ENCODE measurements around the gene NIN. TPM values are rescaled to one million over a fixed set of nuclear protein-coding genes. Genes with fewer than 3 reads are reported as not detected.

Gene NIN
- total and polyA plus RNA-seq, 7 experiments from 2014 or later: 51.1 to 149 (median 106) TPM

- intact Hi-C loops (cut with micrococcal nuclease): no loop called here
- H3K27me3 Mint-ChIP-seq: no peaks in the 10 kb centered on the region
- no peaks in the 10 kb centered on the region for H3K27me3 ChIP-seq (ENCODE audit: control insufficient read depth in 2 of 2, insufficient read depth in 2 of 2, low read length in 2 of 2)
- H3K4me3 Mint-ChIP-seq: peak overlapping the region in 1 of 10 donors; percentile 3
- no peaks in the 10 kb centered on the region for H3K9me3 ChIP-seq (ENCODE audit: control insufficient read depth in 2 of 3, low read length in 3 of 3)
- peak; percentile 32 for ATAC-seq
- peak in 1 of 9 donors; percentile 37 for DNase-seq
- peaks cover 0 to 40% (median 4%) of the 10 kb centered on the region in 7 donors for H3K4me1 Mint-ChIP-seq
- no peak overlapping the region for H3K4me3 ChIP-seq (ENCODE audit: low read length)
- CTCF ChIA-PET: interaction anchor here (0.6 to 1.0 kb wide), 3 partner anchors 122 to 644 kb away, joined by 3 to 4 read pairs (median 3); no protein-coding TSS in a partner anchor
- H3K36me3 ChIP-seq (ENCODE audit: control insufficient read depth in 2 of 3, insufficient read depth in 3 of 3, low read length in 3 of 3): peaks cover 28 to 83% (median 37%) of the 10 kb centered on the region in 3 experiments
- POLR2A ChIA-PET: interaction anchor here (0.6 kb wide), 2 partner anchors 19 to 168 kb away, joined by 3 to 7 read pairs; no protein-coding TSS in a partner anchor
- H3K36me3 Mint-ChIP-seq: peaks cover 9 to 65% (median 38%) of the 10 kb centered on the region in 5 donors
- H3K27ac Mint-ChIP-seq: peak overlapping the region in 5 of 9 donors; percentile 25 to 70 (median 57)
- peaks cover 0 to 6% of the 10 kb centered on the region in 2 donors for H3K4me1 ChIP-seq (ENCODE audit: control insufficient read depth in 2 of 2, insufficient read depth in 2 of 2, low read length in 2 of 2)
- H3K9me3 Mint-ChIP-seq: no peaks in the 10 kb centered on the region
- no peak overlapping the region for H3K27ac ChIP-seq (ENCODE audit: low read depth, low read length)
Measured at GRCh38 chr14:50736932-50737419, 94.0 kb downstream of the NIN start.

- peaks cover 11 to 70% (median 48%) of the 10 kb centered on the region in 5 donors for H3K36me3 Mint-ChIP-seq
Measured at GRCh38 chr14:50734950-50735695, 95.8 kb downstream of the NIN start.

GRCh38 chr14:50733494-50733893, 97.5 kb downstream of the NIN start:
- Mint-ChIP-seq H3K4me1 (peaks cover 0 to 14% (median 1%) of the 10 kb centered on the region in 7 donors), H3K36me3 (peaks cover 18 to 80% (median 58%) of the 10 kb centered on the region in 5 donors), H3K27ac (no peak overlapping the region), H3K4me3 (no peak overlapping the region), H3K9me3 (peaks cover 0 to 19% (median 4%) of the 10 kb centered on the region in 11 donors), H3K27me3 (no peaks in the 10 kb centered on the region)
- no peak for DNase-seq
- Histone ChIP-seq H3K36me3 (ENCODE audit: control insufficient read depth in 2 of 3, insufficient read depth in 3 of 3, low read length in 3 of 3) (peaks cover 36 to 91% (median 51%) of the 10 kb centered on the region in 3 experiments), H3K27me3 (ENCODE audit: control insufficient read depth in 2 of 2, insufficient read depth in 2 of 2, low read length in 2 of 2) (no peaks in the 10 kb centered on the region), H3K9me3 (ENCODE audit: control insufficient read depth in 2 of 3, low read length in 3 of 3) (no peaks in the 10 kb centered on the region), H3K4me3 (ENCODE audit: low read length) (no peak overlapping the region), H3K4me1 (ENCODE audit: control insufficient read depth in 2 of 2, insufficient read depth in 2 of 2, low read length in 2 of 2) (no peaks in the 10 kb centered on the region), H3K27ac (ENCODE audit: low read depth, low read length) (no peak overlapping the region)
- no peak for ATAC-seq
- ChIA-PET POLR2A (interaction anchor here (0.6 kb wide), 2 partner anchors 1031 to 1100 kb away, joined by 3 read pairs; no protein-coding TSS in a partner anchor), CTCF (interaction anchor here (0.8 kb wide), 1 partner anchor 8 kb away, joined by 7 read pairs; no protein-coding TSS in a partner anchor)
- intact Hi-C loops (cut with micrococcal nuclease): no loop called here

More at GRCh38 chr14:50734950-50735695, 95.8 kb downstream of the NIN start:
- H3K27me3 ChIP-seq (ENCODE audit: control insufficient read depth in 2 of 2, insufficient read depth in 2 of 2, low read length in 2 of 2): no peaks in the 10 kb centered on the region
- no peak overlapping the region for H3K4me3 Mint-ChIP-seq
- no peaks in the 10 kb centered on the region for H3K9me3 ChIP-seq (ENCODE audit: control insufficient read depth in 2 of 3, low read length in 3 of 3)
- POLR2A ChIA-PET: interaction anchor here (0.7 kb wide), 1 partner anchor 516 kb away, joined by 5 read pairs; no protein-coding TSS in a partner anchor
- CTCF ChIA-PET: interaction anchor here (0.7 kb wide), 1 partner anchor 26 kb away, joined by 3 read pairs; no protein-coding TSS in a partner anchor
- H3K9me3 Mint-ChIP-seq: peaks cover 0 to 10% (median 2%) of the 10 kb centered on the region in 11 donors
- H3K4me1 ChIP-seq (ENCODE audit: control insufficient read depth in 2 of 2, insufficient read depth in 2 of 2, low read length in 2 of 2): peaks cover 0 to 6% of the 10 kb centered on the region in 2 donors
- no peak overlapping the region for H3K27ac ChIP-seq (ENCODE audit: low read depth, low read length)
- ATAC-seq (no peak), DNase-seq (no peak)
- H3K27me3 Mint-ChIP-seq: no peaks in the 10 kb centered on the region
- H3K36me3 ChIP-seq (ENCODE audit: control insufficient read depth in 2 of 3, insufficient read depth in 3 of 3, low read length in 3 of 3): peaks cover 32 to 86% (median 44%) of the 10 kb centered on the region in 3 experiments
- no peak overlapping the region for H3K4me3 ChIP-seq (ENCODE audit: low read length)
- H3K4me1 Mint-ChIP-seq: peaks cover 0 to 24% (median 0%) of the 10 kb centered on the region in 7 donors
- intact Hi-C loops (cut with micrococcal nuclease): no loop called here
- peak overlapping the region in 4 of 9 donors; percentile 28 to 43 (median 34) for H3K27ac Mint-ChIP-seq

- Mint-ChIP-seq H3K27ac (peak overlapping the region in 1 of 9 donors; percentile 11), H3K4me1 (peaks cover 11 to 39% (median 29%) of the 10 kb centered on the region in 7 donors), H3K9me3 (peaks cover 0 to 19% (median 4%) of the 10 kb centered on the region in 11 donors), H3K36me3 (peaks cover 37 to 84% (median 76%) of the 10 kb centered on the region in 5 donors), H3K4me3 (no peak overlapping the region), H3K27me3 (no peaks in the 10 kb centered on the region)
- peaks cover 10 to 19% of the 10 kb centered on the region in 2 donors for H3K4me1 ChIP-seq (ENCODE audit: control insufficient read depth in 2 of 2, insufficient read depth in 2 of 2, low read length in 2 of 2)
- no peaks in the 10 kb centered on the region for H3K27me3 ChIP-seq (ENCODE audit: control insufficient read depth in 2 of 2, insufficient read depth in 2 of 2, low read length in 2 of 2)
- H3K27ac ChIP-seq (ENCODE audit: low read depth, low read length): no peak overlapping the region
- ChIA-PET CTCF (interaction anchor here (0.8 kb wide), 1 partner anchor 14 kb away, joined by 3 read pairs; no protein-coding TSS in a partner anchor), POLR2A (no interaction called here)
- no peak overlapping the region for H3K4me3 ChIP-seq (ENCODE audit: low read length)
- intact Hi-C loops (cut with micrococcal nuclease): loop anchor here in 1 of 2 donors (5.0 kb wide), 2 partner anchors 48 to 62 kb away; partner anchors contain the start of gene SAV1
- no peaks in the 10 kb centered on the region for H3K9me3 ChIP-seq (ENCODE audit: control insufficient read depth in 2 of 3, low read length in 3 of 3)
- ATAC-seq: no peak
- H3K36me3 ChIP-seq (ENCODE audit: control insufficient read depth in 2 of 3, insufficient read depth in 3 of 3, low read length in 3 of 3): peaks cover 28 to 86% (median 49%) of the 10 kb centered on the region in 3 experiments
- DNase-seq: no peak
Measured at GRCh38 chr14:50728836-50729235, 102.1 kb downstream of the NIN start.

- Histone ChIP-seq H3K4me3 (ENCODE audit: low read length) (no peak overlapping the region), H3K9me3 (ENCODE audit: control insufficient read depth in 2 of 3, low read length in 3 of 3) (no peaks in the 10 kb centered on the region), H3K36me3 (ENCODE audit: control insufficient read depth in 2 of 3, insufficient read depth in 3 of 3, low read length in 3 of 3) (peaks cover 35 to 90% (median 59%) of the 10 kb centered on the region in 3 experiments), H3K27me3 (ENCODE audit: control insufficient read depth in 2 of 2, insufficient read depth in 2 of 2, low read length in 2 of 2) (no peaks in the 10 kb centered on the region), H3K27ac (ENCODE audit: low read depth, low read length) (peak overlapping the region; percentile 32), H3K4me1 (ENCODE audit: control insufficient read depth in 2 of 2, insufficient read depth in 2 of 2, low read length in 2 of 2) (peaks cover 10 to 19% of the 10 kb centered on the region in 2 donors)
- peaks cover 41 to 75% (median 72%) of the 10 kb centered on the region in 5 donors for H3K36me3 Mint-ChIP-seq
- POLR2A ChIA-PET: no interaction called here
- H3K9me3 Mint-ChIP-seq: peaks cover 0 to 19% (median 4%) of the 10 kb centered on the region in 11 donors
- peak; percentile 66 for ATAC-seq
- H3K4me1 Mint-ChIP-seq: peaks cover 11 to 39% (median 29%) of the 10 kb centered on the region in 7 donors
- peak overlapping the region in 7 of 10 donors; percentile 0 to 87 (median 26) for H3K4me3 Mint-ChIP-seq
- peak overlapping the region; percentile 57 to 97 (median 79) for H3K27ac Mint-ChIP-seq
- CTCF ChIA-PET: interaction anchor here (0.6 to 0.7 kb wide), 2 partner anchors 11 to 134 kb away, joined by 3 read pairs; no protein-coding TSS in a partner anchor
- intact Hi-C loops (cut with micrococcal nuclease): loop anchor here (1.0 to 5.0 kb wide), 6 partner anchors 13 to 134 kb away; partner anchors contain the start of genes NIN (in 1 of the 2) and SAV1 (in 1 of the 2)
- DNase-seq: peak in 5 of 9 donors; percentile 16 to 50 (median 37)
- no peaks in the 10 kb centered on the region for H3K27me3 Mint-ChIP-seq
Measured at GRCh38 chr14:50726372-50727107, 104.4 kb downstream of the NIN start.
